RPMI7951 (cell line): ENCODE data around the gene NCOA5. TPM values are rescaled to one million over a fixed set of nuclear protein-coding genes. Genes with fewer than 3 reads are reported as not detected.

Experiments used
- DNase-seq: peaks from one replicate; pipeline ENCODE4 v3.0.0-alpha.2; 2012; ENCODE audit warnings: low read depth
- total RNA-seq: library from RNA; depleted of rRNA; stranded (reverse); fragments of >200 nt; shearing (Covaris generic); gene quantifications from 2 replicates; pipeline ENCODE4 v1.2.3, GENCODE V29; 2014

NCOA5 gene
- total RNA-seq, 1 experiment from 2014 or later, result 15.1 TPM

GRCh38 chr20:46062621-46063020 lies 27.1 kb downstream of the NCOA5 start:
- no peak for DNase-seq

- DNase-seq, result no peak
These were observed 27.6 kb downstream of the NCOA5 start for GRCh38 chr20:46062151-46062550.

- no peak for DNase-seq
These were observed 28.8 kb downstream of the NCOA5 start for GRCh38 chr20:46060975-46061374.

GRCh38 chr20:46060301-46060881 lies 29.4 kb downstream of the NCOA5 start:
- no peak for DNase-seq

GRCh38 chr20:46058599-46059281 lies 31.0 kb downstream of the NCOA5 start:
- DNase-seq, result no peak

GRCh38 chr20:46057856-46058598 lies 31.7 kb downstream of the NCOA5 start:
- DNase-seq, result peak; percentile 46

GRCh38 chr20:46056970-46057855 lies 32.5 kb downstream of the NCOA5 start:
- peak; percentile 43 for DNase-seq

- no peak for DNase-seq
These were observed 33.5 kb downstream of the NCOA5 start for GRCh38 chr20:46056027-46056833.

- DNase-seq, result no peak
These were observed 34.5 kb downstream of the NCOA5 start for GRCh38 chr20:46055269-46055668.

GRCh38 chr20:46054606-46055005 lies 35.2 kb downstream of the NCOA5 start:
- DNase-seq, result no peak

GRCh38 chr20:46053416-46053815 lies 36.3 kb downstream of the NCOA5 start:
- no peak for DNase-seq

- peak; percentile 29 for DNase-seq
These were observed 38.0 kb downstream of the NCOA5 start for GRCh38 chr20:46051556-46052308.

- no peak for DNase-seq
These were observed 38.9 kb downstream of the NCOA5 start for GRCh38 chr20:46050885-46051284.

GRCh38 chr20:46050444-46050843 lies 39.3 kb downstream of the NCOA5 start:
- no peak for DNase-seq

GRCh38 chr20:46049815-46050214 lies 39.9 kb downstream of the NCOA5 start:
- no peak for DNase-seq

- DNase-seq, result no peak
These were observed 40.6 kb downstream of the NCOA5 start for GRCh38 chr20:46049190-46049589.

- no peak for DNase-seq
These were observed 41.9 kb downstream of the NCOA5 start for GRCh38 chr20:46047821-46048220.

GRCh38 chr20:46046588-46047310 lies 43.0 kb downstream of the NCOA5 start:
- no peak for DNase-seq

GRCh38 chr20:46044896-46045295 lies 44.9 kb downstream of the NCOA5 start:
- no peak for DNase-seq

- DNase-seq, result no peak
These were observed 46.2 kb downstream of the NCOA5 start for GRCh38 chr20:46043556-46043955.
